Naive thymus-derived CD4-positive, alpha-beta T cell (primary cell): Measurements from ENCODE around the gene KRABD2.

ENCODE experiments used
- ATAC-seq: fragments of 150-1000 bp; cut with Tn5 transposase; 2 replicates; pipeline ENCODE4 v1.10.0; 2021; ENCODE audit warnings: mild to moderate bottlenecking, moderate library complexity
- CTCF ChIA-PET: fragments of 350-600 bp; sonication (Branson Sonifier 250); formaldehyde crosslinking; loops from one replicate; lab custom pipeline; 2021; ENCODE audit warnings: antibody characterized with exemption; lab: Charles Lee
- POLR2A ChIA-PET: fragments of 350-600 bp; sonication (Branson Sonifier 250); formaldehyde crosslinking; loops from one replicate; lab custom pipeline; 2021; ENCODE audit warnings: antibody characterized with exemption, inconsistent platforms; lab: Charles Lee
- DNase-seq, 9 donors: peaks; one replicate each; pipeline versions ENCODE4 v3.0.0 to v3.0.0-alpha.2; 2020 to 2022; ENCODE audit warnings: mixed read lengths in 1 of 9
- H3K27ac ChIP-seq: one replicate; pipeline ENCODE4 v1.7.0; 2013; ENCODE audit warnings: mild to moderate bottlenecking, low read depth, low read length, moderate library complexity
- H3K27me3 ChIP-seq, 2 donors: one replicate each; pipeline ENCODE4 v1.7.0; 2013; ENCODE audit warnings: low read length in 2 of 2, mild to moderate bottlenecking in 2 of 2, moderate library complexity in 2 of 2; ENCODE audit not compliant: control insufficient read depth in 2 of 2, insufficient read depth in 2 of 2
- H3K36me3 ChIP-seq, 3 experiments: 1 replicate in 2 of 3; 2 replicates in 1 of 3; pipeline ENCODE4 v1.7.0; 2013; ENCODE audit warnings: low read length in 3 of 3, mild to moderate bottlenecking in 3 of 3, moderate library complexity in 1 of 3; ENCODE audit not compliant: insufficient read depth in 3 of 3, control insufficient read depth in 2 of 3
- H3K4me1 ChIP-seq, 2 donors: one replicate each; pipeline ENCODE4 v1.7.0; 2013; ENCODE audit warnings: low read length in 2 of 2, mild to moderate bottlenecking in 2 of 2, moderate library complexity in 1 of 2; ENCODE audit not compliant: control insufficient read depth in 2 of 2, insufficient read depth in 2 of 2
- H3K4me3 ChIP-seq: 2 replicates; pipeline ENCODE4 v1.7.0; 2013; ENCODE audit warnings: mild to moderate bottlenecking, low read length
- H3K9me3 ChIP-seq, 3 experiments: 1 replicate in 2 of 3; 2 replicates in 1 of 3; pipeline ENCODE4 v1.7.0; 2013; ENCODE audit warnings: low read length in 3 of 3; ENCODE audit not compliant: control insufficient read depth in 2 of 3
- H3K27ac Mint-ChIP-seq, 9 donors: one replicate each; pipeline ENCODE4 v1.8.0; 2020 to 2022; ENCODE audit warnings: mixed read lengths in 9 of 9, mild to moderate bottlenecking in 8 of 9, moderate library complexity in 5 of 9, inconsistent platforms in 2 of 9
- H3K27me3 Mint-ChIP-seq, 5 donors: one replicate each; pipeline ENCODE4 v1.8.0; 2021 to 2022; ENCODE audit warnings: mixed read lengths in 5 of 5, mild to moderate bottlenecking in 1 of 5
- H3K36me3 Mint-ChIP-seq, 5 donors: one replicate each; pipeline ENCODE4 v1.8.0; 2020 to 2022; ENCODE audit warnings: mixed read lengths in 5 of 5, mild to moderate bottlenecking in 3 of 5, inconsistent platforms in 1 of 5
- H3K4me1 Mint-ChIP-seq, 7 donors: one replicate each; pipeline ENCODE4 v1.8.0; 2020 to 2022; ENCODE audit warnings: mixed read lengths in 7 of 7, mild to moderate bottlenecking in 3 of 7, inconsistent platforms in 1 of 7
- H3K4me3 Mint-ChIP-seq, 10 donors: one replicate each; pipeline ENCODE4 v1.8.0; 2020 to 2022; ENCODE audit warnings: mild to moderate bottlenecking in 10 of 10, mixed read lengths in 10 of 10, moderate library complexity in 6 of 10, inconsistent platforms in 2 of 10
- H3K9me3 Mint-ChIP-seq, 11 donors: one replicate each; pipeline ENCODE4 v1.8.0; 2020 to 2022; ENCODE audit warnings: mixed read lengths in 11 of 11, mild to moderate bottlenecking in 4 of 11, inconsistent platforms in 1 of 11, moderate library complexity in 1 of 11
- intact Hi-C, 2 donors: fragments of 100-400 bp; cut with micrococcal nuclease; formaldehyde crosslinking; loops; one replicate each; pipeline ENCODE4 v1.15.1; 2023

KRABD2 gene

DNA sequence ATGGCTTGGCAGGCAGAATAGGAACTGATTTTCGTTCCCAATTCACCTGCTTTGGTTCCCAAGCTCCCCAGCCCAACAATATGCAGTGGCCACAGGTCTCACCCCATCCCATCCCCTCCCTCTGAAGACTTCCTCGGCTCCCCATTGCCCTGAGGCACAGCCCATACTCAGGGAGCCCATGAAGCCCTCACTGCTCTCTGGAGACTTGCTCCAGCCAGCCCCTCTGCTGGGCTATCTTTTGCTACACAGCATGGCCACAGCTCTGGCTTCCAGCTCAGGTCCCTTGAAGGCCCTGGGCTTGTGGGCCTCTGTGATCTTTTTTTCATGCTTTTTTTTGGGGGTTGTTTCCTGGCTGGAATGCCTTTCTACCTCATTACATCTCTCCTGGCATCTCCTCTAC is 29.7 kb upstream of the KRABD2 start:
- H3K36me3 ChIP-seq = no peaks in the 10 kb centered on the region
- no peak overlapping the region for H3K4me3 ChIP-seq
- H3K27ac Mint-ChIP-seq = no peak overlapping the region
- H3K4me1 Mint-ChIP-seq = peaks cover 0 to 16% (median 5%) of the 10 kb centered on the region in 7 donors
- H3K9me3 ChIP-seq = no peaks in the 10 kb centered on the region
- H3K9me3 Mint-ChIP-seq = peaks cover 0 to 3% (median 0%) of the 10 kb centered on the region in 11 donors
- DNase-seq (no peak), ATAC-seq (no peak)
- peaks cover under 1 to 33% (median 15%) of the 10 kb centered on the region in 5 donors for H3K27me3 Mint-ChIP-seq
- no peak overlapping the region for H3K27ac ChIP-seq
- intact Hi-C loops = no loop called here
- H3K4me3 Mint-ChIP-seq = no peak overlapping the region
- peaks cover 0 to 3% (median 0%) of the 10 kb centered on the region in 5 donors for H3K36me3 Mint-ChIP-seq
- no peaks in the 10 kb centered on the region for H3K4me1 ChIP-seq
- ChIA-PET CTCF (no interaction called here), POLR2A (no interaction called here)
- H3K27me3 ChIP-seq = no peaks in the 10 kb centered on the region

DNA sequence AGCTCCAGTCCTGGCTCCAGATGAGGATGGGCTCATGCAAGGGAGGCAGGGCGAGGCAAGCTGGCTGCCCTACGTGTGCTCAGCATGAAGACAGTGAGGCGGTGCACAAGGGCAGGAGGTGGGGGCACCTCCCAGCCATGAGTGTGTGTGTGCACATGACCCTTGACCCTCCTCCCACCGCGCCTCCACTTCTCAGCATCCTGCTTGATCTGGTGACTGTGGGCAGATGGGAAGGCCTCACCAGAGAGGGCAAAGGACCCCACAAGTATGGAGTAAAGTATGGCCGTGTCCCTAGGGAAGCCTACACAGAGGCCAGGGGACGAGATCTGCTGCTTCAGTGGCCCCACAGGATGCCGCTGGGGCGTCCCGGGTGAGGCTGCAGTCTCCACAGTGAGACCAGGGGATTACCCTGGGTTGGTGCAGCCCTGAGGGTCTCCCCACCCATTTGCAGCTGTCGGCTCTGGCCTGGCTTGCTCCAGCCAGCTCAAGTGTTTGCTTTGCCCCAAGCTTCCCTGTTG is 29.1 kb upstream of the KRABD2 start:
- Histone ChIP-seq H3K4me1 (no peaks in the 10 kb centered on the region), H3K27ac (no peak overlapping the region), H3K27me3 (no peaks in the 10 kb centered on the region), H3K9me3 (no peaks in the 10 kb centered on the region), H3K4me3 (no peak overlapping the region), H3K36me3 (no peaks in the 10 kb centered on the region)
- DNase-seq = no peak
- intact Hi-C loops = no loop called here
- H3K27me3 Mint-ChIP-seq = peaks cover 7 to 39% (median 15%) of the 10 kb centered on the region in 5 donors
- H3K27ac Mint-ChIP-seq = no peak overlapping the region
- CTCF ChIA-PET = no interaction called here
- H3K36me3 Mint-ChIP-seq = peaks cover 0 to 3% (median 0%) of the 10 kb centered on the region in 5 donors
- no peak overlapping the region for H3K4me3 Mint-ChIP-seq
- no peak for ATAC-seq
- H3K4me1 Mint-ChIP-seq = peaks cover 0 to 10% (median 5%) of the 10 kb centered on the region in 7 donors
- H3K9me3 Mint-ChIP-seq = peaks cover 0 to 3% (median 0%) of the 10 kb centered on the region in 11 donors
- POLR2A ChIA-PET = no interaction called here

- H3K36me3 ChIP-seq = no peaks in the 10 kb centered on the region
- ATAC-seq (no peak), DNase-seq (no peak)
- POLR2A ChIA-PET = no interaction called here
- peaks cover 0 to 3% (median 0%) of the 10 kb centered on the region in 5 donors for H3K36me3 Mint-ChIP-seq
- no peaks in the 10 kb centered on the region for H3K27me3 ChIP-seq
- H3K4me1 Mint-ChIP-seq = no peaks in the 10 kb centered on the region
- H3K4me3 Mint-ChIP-seq = no peak overlapping the region
- intact Hi-C loops = no loop called here
- H3K4me3 ChIP-seq = no peak overlapping the region
- peaks cover 0 to 3% (median 0%) of the 10 kb centered on the region in 11 donors for H3K9me3 Mint-ChIP-seq
- H3K4me1 ChIP-seq = no peaks in the 10 kb centered on the region
- H3K9me3 ChIP-seq = no peaks in the 10 kb centered on the region
- CTCF ChIA-PET = no interaction called here
- H3K27ac ChIP-seq = no peak overlapping the region
- peak overlapping the region in 1 of 9 donors; percentile 22 for H3K27ac Mint-ChIP-seq
- peaks cover 10 to 38% (median 17%) of the 10 kb centered on the region in 5 donors for H3K27me3 Mint-ChIP-seq
These were observed 26.5 kb upstream of the KRABD2 start for GRCh38 chr17:8402921-8403536.

DNA sequence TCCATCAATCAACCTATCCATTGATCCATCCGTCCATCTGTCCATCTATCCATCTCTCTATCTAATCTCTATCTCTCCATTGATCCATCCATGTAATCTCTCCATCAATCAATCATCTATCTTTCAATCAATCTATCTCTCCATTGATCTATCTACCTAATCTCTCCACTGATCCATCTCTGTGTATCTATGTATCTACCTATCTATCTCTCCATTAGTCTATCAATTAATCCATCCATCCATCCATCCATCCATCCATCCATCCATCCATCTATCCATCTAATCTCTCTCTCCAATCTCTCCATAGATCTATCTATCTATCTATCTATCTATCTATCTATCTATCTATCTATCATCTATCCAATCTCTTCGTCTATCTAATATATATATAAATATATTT is 24.6 kb upstream of the KRABD2 start:
- H3K27me3 Mint-ChIP-seq = peaks cover 10 to 44% (median 32%) of the 10 kb centered on the region in 5 donors
- no peak overlapping the region for H3K4me3 ChIP-seq
- no peak overlapping the region for H3K27ac Mint-ChIP-seq
- H3K36me3 ChIP-seq = no peaks in the 10 kb centered on the region
- H3K4me3 Mint-ChIP-seq = no peak overlapping the region
- intact Hi-C loops = no loop called here
- DNase-seq = no peak
- no peaks in the 10 kb centered on the region for H3K9me3 ChIP-seq
- no peak overlapping the region for H3K27ac ChIP-seq
- no peaks in the 10 kb centered on the region for H3K4me1 Mint-ChIP-seq
- peaks cover 0 to 3% (median 0%) of the 10 kb centered on the region in 11 donors for H3K9me3 Mint-ChIP-seq
- H3K4me1 ChIP-seq = no peaks in the 10 kb centered on the region
- CTCF ChIA-PET = no interaction called here
- no peak for ATAC-seq
- POLR2A ChIA-PET = no interaction called here
- H3K27me3 ChIP-seq = no peaks in the 10 kb centered on the region
- peaks cover 0 to 3% (median 0%) of the 10 kb centered on the region in 5 donors for H3K36me3 Mint-ChIP-seq

DNA sequence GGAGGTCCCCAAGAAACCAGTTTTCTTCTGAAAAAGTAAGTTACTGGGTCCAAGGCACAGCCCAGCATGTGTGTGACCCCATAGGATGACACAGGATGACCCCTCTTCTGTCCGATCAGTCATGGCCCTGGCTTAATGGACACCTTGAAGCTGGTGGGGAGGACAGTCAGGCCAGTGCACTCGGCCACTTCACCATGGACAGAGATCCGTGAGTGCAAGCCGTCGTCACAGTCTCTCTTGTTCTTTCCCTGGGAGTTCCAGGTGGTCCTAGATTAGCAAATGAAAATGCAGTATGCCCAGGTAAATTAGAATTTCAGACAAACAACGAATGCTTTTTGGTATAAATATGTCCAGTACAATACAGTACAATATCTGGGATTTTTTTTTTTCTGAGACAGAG is 22.5 kb upstream of the KRABD2 start:
- Mint-ChIP-seq H3K4me3 (no peak overlapping the region), H3K27ac (no peak overlapping the region), H3K36me3 (peaks cover 0 to 3% (median 0%) of the 10 kb centered on the region in 5 donors), H3K4me1 (peaks cover 0 to 12% (median 4%) of the 10 kb centered on the region in 7 donors), H3K9me3 (peaks cover 0 to 3% (median 0%) of the 10 kb centered on the region in 11 donors), H3K27me3 (peaks cover 10 to 42% (median 36%) of the 10 kb centered on the region in 5 donors)
- Histone ChIP-seq H3K9me3 (no peaks in the 10 kb centered on the region), H3K36me3 (no peaks in the 10 kb centered on the region), H3K27ac (no peak overlapping the region), H3K27me3 (no peaks in the 10 kb centered on the region), H3K4me3 (no peak overlapping the region), H3K4me1 (peaks cover 2 to 3% of the 10 kb centered on the region in 2 donors)
- no peak for DNase-seq
- no peak for ATAC-seq
- ChIA-PET POLR2A (no interaction called here), CTCF (no interaction called here)
- intact Hi-C loops = no loop called here

- intact Hi-C loops = no loop called here
- CTCF ChIA-PET = interaction anchor here (0.6 kb wide), 1 partner anchor 72 kb away, joined by 5 read pairs; no protein-coding TSS in a partner anchor
These were observed 21.1 kb upstream of the KRABD2 start, which contains the start of gene RNF222 for GRCh38 chr17:8397636-8398035. Gene RNF222 (minus strand): TSS chr17:8397827. CDS start chr17:8393461, 4,366 bp downstream.

More at GRCh38 chr17:8397636-8398035, 21.1 kb upstream of the KRABD2 start, which contains the start of gene RNF222:
- no peaks in the 10 kb centered on the region for H3K36me3 ChIP-seq
- H3K27ac Mint-ChIP-seq = peak within 1 kb of the TSS in 3 of 9 donors; percentile 9 to 66 (median 63)
- peak within 1 kb of the TSS in 1 of 10 donors; percentile 47 for H3K4me3 Mint-ChIP-seq
- no peaks in the 10 kb centered on the region for H3K9me3 Mint-ChIP-seq
- no peak within 1 kb of the TSS for H3K27ac ChIP-seq
- DNase-seq = no peak
- no peaks in the 10 kb centered on the region for H3K9me3 ChIP-seq
- POLR2A ChIA-PET = no interaction called here
- peaks cover 0 to 1% (median 0%) of the 10 kb centered on the region in 5 donors for H3K36me3 Mint-ChIP-seq
- H3K4me3 ChIP-seq = no peak within 1 kb of the TSS
- no peaks in the 10 kb centered on the region for H3K27me3 ChIP-seq
- peaks cover 6 to 19% (median 11%) of the 10 kb centered on the region in 7 donors for H3K4me1 Mint-ChIP-seq
- H3K4me1 ChIP-seq = peaks cover 12 to 14% of the 10 kb centered on the region in 2 donors
- H3K27me3 Mint-ChIP-seq = peaks cover 10 to 38% (median 29%) of the 10 kb centered on the region in 5 donors
- ATAC-seq = no peak
